Kidney (tissue), 14 donors: Measurements from ENCODE around the gene MYLK2. TPM values are rescaled to one million over a fixed set of nuclear protein-coding genes. Genes with fewer than 3 reads are reported as not detected.
A peak's percentile ranks its signal among the peaks of the same experiment; 100 is the strongest.

ENCODE experiments used
- DNase-seq, 5 donors: peaks; one replicate each; pipeline ENCODE4 v3.0.0-alpha.2; 2013 to 2020
- FAIRE-seq: peaks from 2 replicates; lab custom pipeline; 2012; peaks lifted over from hg19 to GRCh38; lab: Jason Lieb, UNC
- H3K27ac ChIP-seq, 2 donors: one replicate each; pipeline ENCODE4 v1.7.0; 2013; ENCODE audit warnings: low read depth in 2 of 2, low read length in 2 of 2, inconsistent platforms in 1 of 2
- H3K27me3 ChIP-seq: one replicate; pipeline ENCODE4 v1.7.1; 2013; ENCODE audit warnings: low read length, inconsistent platforms; ENCODE audit not compliant: control insufficient read depth, insufficient read depth
- H3K36me3 ChIP-seq, 3 donors: one replicate each; pipeline versions ENCODE4 v1.7.0 to v1.7.1; 2013; ENCODE audit warnings: low read length in 3 of 3, control low read depth in 1 of 3, inconsistent platforms in 1 of 3; ENCODE audit not compliant: insufficient read depth in 3 of 3, control insufficient read depth in 2 of 3
- H3K4me1 ChIP-seq, 3 donors: one replicate each; pipeline versions ENCODE4 v1.7.0 to v1.7.1; 2013; ENCODE audit warnings: low read length in 3 of 3, inconsistent platforms in 1 of 3, low read depth in 1 of 3; ENCODE audit not compliant: control insufficient read depth in 2 of 3, insufficient read depth in 2 of 3
- H3K4me3 ChIP-seq, 3 donors: one replicate each; pipeline versions ENCODE4 v1.7.0 to v1.8.1; 2013; ENCODE audit warnings: low read length in 3 of 3, control low read depth in 1 of 3, inconsistent platforms in 1 of 3
- H3K9ac ChIP-seq, 3 donors: one replicate each; pipeline versions ENCODE4 v1.7.0 to v1.7.1; 2013; ENCODE audit warnings: low read length in 3 of 3, control low read depth in 1 of 3, inconsistent platforms in 1 of 3
- H3K9me3 ChIP-seq, 3 donors: one replicate each; pipeline versions ENCODE4 v1.7.0 to v1.7.1; 2013; ENCODE audit warnings: low read length in 3 of 3, control low read depth in 1 of 3, inconsistent platforms in 1 of 3; ENCODE audit not compliant: control insufficient read depth in 2 of 3, insufficient read depth in 1 of 3
- intact Hi-C: fragments of 100-400 bp; cut with DNase I; formaldehyde crosslinking; loops from one replicate; pipeline ENCODE4 v1.11.1; 2022
- polyA plus RNA-seq: library from polyadenylated mRNA; stranded (reverse); fragments of 350-450 nt; fragmentation: Illumina TruSeq; extraction: RNeasy Lipid Tissue Mini Kit (QIAGEN cat#74804); gene quantifications from one replicate; pipeline ENCODE4 v1.2.3, GENCODE V29; 2014; ENCODE audit warnings: low read depth, low replicate concordance; ENCODE audit not compliant: insufficient read depth
- total RNA-seq: library from RNA; stranded (reverse); fragmentation: NEBNext Ultra II Directional; extraction: Animal tissue kit (Norgen Biotek cat#: 25700); gene quantifications from one replicate; pipeline ENCODE4 v1.2.1, GENCODE V29; 2021
- TF ChIP-seq, protein P1 (sequence below): IDR thresholded peaks from 3 replicates; pipeline ENCODE4 v1.5.1; 2012; ENCODE audit warnings: mild to moderate bottlenecking, moderate library complexity, borderline replicate concordance; ENCODE audit not compliant: insufficient read depth; ENCODE audit errors: extremely low read depth
- donor health status: control.
- donor health status: control.
- donor health status: control.
- donor health status: control.
- donor health status: control.
- donor health status: DM: yes; HTN: yes; CAD: no.
- donor health status: Normal renal cell carcinoma (clear cell type).

The MYLK2 gene
- total and polyA plus RNA-seq, 2 donors from 2014 or later = not detected

DNA sequence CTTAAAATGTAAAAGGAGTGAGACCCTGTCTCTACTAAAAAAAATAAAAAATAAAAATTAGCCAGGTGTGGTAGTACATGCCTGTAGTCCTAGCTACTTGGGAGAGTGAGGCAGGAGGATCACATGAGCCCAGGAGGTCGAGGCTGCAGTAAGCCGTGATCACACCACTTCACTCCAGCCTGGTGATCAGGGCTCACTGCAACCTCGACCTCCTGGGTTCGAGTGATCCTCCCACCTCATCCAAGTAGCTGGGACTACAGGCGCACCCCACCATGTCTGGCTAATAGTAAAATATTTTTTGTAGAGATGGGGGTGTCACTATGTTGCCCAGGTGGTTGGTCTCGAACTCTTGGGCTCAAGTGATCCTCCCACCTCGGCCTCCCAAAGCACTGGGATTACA is 34.3 kb downstream of the MYLK2 start:
- H3K27ac ChIP-seq = no peak overlapping the region
- no peaks in the 10 kb centered on the region for H3K36me3 ChIP-seq
- FAIRE-seq = no peak
- H3K9ac ChIP-seq = no peak overlapping the region
- TF ChIP-seq, protein P1, sequence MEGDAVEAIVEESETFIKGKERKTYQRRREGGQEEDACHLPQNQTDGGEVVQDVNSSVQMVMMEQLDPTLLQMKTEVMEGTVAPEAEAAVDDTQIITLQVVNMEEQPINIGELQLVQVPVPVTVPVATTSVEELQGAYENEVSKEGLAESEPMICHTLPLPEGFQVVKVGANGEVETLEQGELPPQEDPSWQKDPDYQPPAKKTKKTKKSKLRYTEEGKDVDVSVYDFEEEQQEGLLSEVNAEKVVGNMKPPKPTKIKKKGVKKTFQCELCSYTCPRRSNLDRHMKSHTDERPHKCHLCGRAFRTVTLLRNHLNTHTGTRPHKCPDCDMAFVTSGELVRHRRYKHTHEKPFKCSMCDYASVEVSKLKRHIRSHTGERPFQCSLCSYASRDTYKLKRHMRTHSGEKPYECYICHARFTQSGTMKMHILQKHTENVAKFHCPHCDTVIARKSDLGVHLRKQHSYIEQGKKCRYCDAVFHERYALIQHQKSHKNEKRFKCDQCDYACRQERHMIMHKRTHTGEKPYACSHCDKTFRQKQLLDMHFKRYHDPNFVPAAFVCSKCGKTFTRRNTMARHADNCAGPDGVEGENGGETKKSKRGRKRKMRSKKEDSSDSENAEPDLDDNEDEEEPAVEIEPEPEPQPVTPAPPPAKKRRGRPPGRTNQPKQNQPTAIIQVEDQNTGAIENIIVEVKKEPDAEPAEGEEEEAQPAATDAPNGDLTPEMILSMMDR = no peak
- peaks cover 0 to 5% (median 0%) of the 10 kb centered on the region in 3 donors for H3K4me1 ChIP-seq
- peaks cover 3% of the 10 kb centered on the region for H3K27me3 ChIP-seq
- no peak overlapping the region for H3K4me3 ChIP-seq
- DNase-seq = no peak
- intact Hi-C loops = loop anchor here (5.0 kb wide), 1 partner anchor 99 kb away; the partner anchor contains the start of gene PDRG1
- H3K9me3 ChIP-seq = no peaks in the 10 kb centered on the region

DNA sequence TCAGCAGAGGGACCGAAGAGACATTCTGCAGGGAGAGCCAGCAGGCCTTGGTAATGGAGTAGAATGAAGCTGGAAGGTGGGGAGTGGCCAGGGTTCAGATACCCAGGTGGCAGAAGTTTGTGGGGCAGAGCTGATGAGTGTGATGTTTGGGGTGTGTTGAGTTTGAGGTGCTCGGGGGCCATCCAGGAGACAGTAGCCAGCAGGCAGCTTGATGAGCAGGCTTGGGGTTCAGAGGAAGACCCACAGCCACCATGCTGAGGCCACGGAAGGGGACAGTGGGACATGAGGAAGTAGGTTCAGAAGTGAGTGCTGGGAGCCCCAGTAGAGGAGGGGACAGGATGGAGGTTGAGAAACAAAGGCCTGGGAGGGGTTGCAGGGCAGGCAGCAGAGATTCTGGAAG is 37.4 kb downstream of the MYLK2 start:
- Histone ChIP-seq H3K4me1 (peaks cover 0 to 20% (median 8%) of the 10 kb centered on the region in 3 donors), H3K27ac (no peak overlapping the region), H3K36me3 (no peaks in the 10 kb centered on the region), H3K4me3 (no peak overlapping the region), H3K9me3 (no peaks in the 10 kb centered on the region), H3K9ac (no peak overlapping the region), H3K27me3 (no peaks in the 10 kb centered on the region)
- intact Hi-C loops = no loop called here
- DNase-seq = no peak
- TF ChIP-seq, protein P1 = no peak
- FAIRE-seq = no peak

DNA sequence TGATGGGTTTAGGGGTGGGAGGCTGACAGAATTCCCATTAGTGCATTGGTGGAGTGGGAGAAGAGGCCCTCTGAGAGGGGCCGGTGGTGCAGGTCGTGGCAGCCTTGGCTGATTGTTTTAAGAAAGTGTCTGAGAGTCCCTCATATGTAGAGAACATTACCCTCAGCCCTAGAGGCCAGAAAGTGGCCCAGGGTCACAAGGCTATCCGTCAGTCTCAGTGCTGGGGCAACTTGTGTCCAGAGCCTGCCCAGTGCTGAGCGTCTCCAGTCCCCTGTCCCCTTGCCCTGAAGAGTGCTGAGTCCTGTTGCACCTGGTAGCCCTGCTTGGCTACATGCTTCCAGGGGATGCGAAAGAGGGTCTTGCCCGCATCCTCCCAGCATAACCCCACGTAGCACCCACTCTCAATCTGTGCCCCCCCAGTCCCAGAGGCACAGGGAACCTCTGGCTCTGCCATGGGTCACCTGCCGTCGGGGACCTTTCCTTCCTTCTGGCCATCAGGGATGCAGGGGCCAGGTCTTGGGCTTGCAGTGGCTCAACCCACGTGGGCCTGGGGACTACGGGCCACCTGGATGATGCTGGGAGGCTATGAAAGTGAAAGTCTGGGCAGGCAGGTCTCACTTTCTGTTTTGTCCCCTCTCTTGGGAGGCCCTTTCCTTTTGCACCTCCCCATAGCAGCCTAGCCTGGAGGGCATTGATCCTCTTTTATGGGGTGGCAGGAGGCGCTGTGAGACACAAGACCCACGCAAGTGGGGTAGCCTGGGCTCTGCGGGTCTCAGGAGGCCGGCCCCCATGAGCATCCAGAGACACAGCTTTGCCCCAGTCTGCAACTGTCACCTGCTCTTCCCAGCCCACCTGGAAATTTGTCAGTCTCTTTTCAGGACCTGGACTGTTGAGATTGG is 39.0 kb downstream of the MYLK2 start:
- no peaks in the 10 kb centered on the region for H3K9me3 ChIP-seq
- FAIRE-seq = no peak
- H3K27ac ChIP-seq = no peak overlapping the region
- DNase-seq = peak in 2 of 5 donors; percentile 31 to 32
- no peaks in the 10 kb centered on the region for H3K27me3 ChIP-seq
- intact Hi-C loops = no loop called here
- TF ChIP-seq, protein P1 = no peak
- H3K9ac ChIP-seq = no peak overlapping the region
- H3K36me3 ChIP-seq = no peaks in the 10 kb centered on the region
- no peak overlapping the region for H3K4me3 ChIP-seq
- peaks cover 0 to 25% (median 8%) of the 10 kb centered on the region in 3 donors for H3K4me1 ChIP-seq
